WERI-Rb-1 (cell line): ENCODE data around the gene PALB2.
"Not testable (repeated sequence)": the region's sequence is repeated elsewhere in the genome, so short reads cannot be mapped to it uniquely, and the experiment has no call there.

ENCODE experiments used
- DNase-seq: peaks from one replicate; pipeline ENCODE4 v3.0.0-alpha.2; 2020
- H3K27ac ChIP-seq: fragments of 250-450 bp; sonication (Bioruptor Pico); 2 replicates; pipeline ENCODE4 v1.5.1; 2020; ENCODE audit warnings: mild to moderate bottlenecking, moderate library complexity
- H3K27me3 ChIP-seq: fragments of 250-450 bp; sonication (Bioruptor Pico); 2 replicates; pipeline ENCODE4 v1.5.1; 2021; ENCODE audit warnings: mild to moderate bottlenecking, low read depth, moderate library complexity; ENCODE audit not compliant: insufficient read depth, severe bottlenecking
- H3K36me3 ChIP-seq: fragments of 250-450 bp; sonication (Bioruptor Pico); 2 replicates; pipeline ENCODE4 v1.5.1; 2020; ENCODE audit warnings: mild to moderate bottlenecking, moderate library complexity
- H3K4me3 ChIP-seq: 2 replicates; pipeline ENCODE4 v1.5.1; 2011; ENCODE audit warnings: low read depth, mild to moderate bottlenecking, control low read depth, low read length
- H3K9me3 ChIP-seq: fragments of 250-450 bp; sonication (Bioruptor Pico); 2 replicates; pipeline ENCODE4 v1.5.1; 2021; ENCODE audit warnings: mild to moderate bottlenecking, moderate library complexity; ENCODE audit not compliant: severe bottlenecking
- CTCF ChIP-seq: IDR thresholded peaks from 2 replicates; pipeline ENCODE4 v1.5.1; 2011; ENCODE audit warnings: low read depth, mild to moderate bottlenecking, control low read depth, inconsistent platforms, low read length

Gene PALB2

GRCh38 chr16:23611936-23612335 is 29.2 kb downstream of the PALB2 start:
- Histone ChIP-seq H3K27me3 (no peaks in the 10 kb centered on the region), H3K4me3 (no peak overlapping the region), H3K9me3 (no peaks in the 10 kb centered on the region), H3K36me3 (peaks cover 55% of the 10 kb centered on the region), H3K27ac (no peak overlapping the region)
- no peak for DNase-seq
- TF ChIP-seq CTCF: no peak

- not testable (repeated sequence) for H3K27ac ChIP-seq, DNase-seq, H3K4me3 ChIP-seq, H3K9me3 ChIP-seq, H3K27me3 ChIP-seq
- H3K36me3 ChIP-seq: peaks cover 47% of the 10 kb centered on the region
Observed at GRCh38 chr16:23610905-23611304, 30.2 kb downstream of the PALB2 start.

GRCh38 chr16:23609929-23610328 is 31.2 kb downstream of the PALB2 start:
- Histone ChIP-seq H3K4me3 (no peak overlapping the region), H3K36me3 (peaks cover 44% of the 10 kb centered on the region)

GRCh38 chr16:23608194-23608593 is 32.9 kb downstream of the PALB2 start:
- H3K9me3 ChIP-seq: no peaks in the 10 kb centered on the region
- no peak overlapping the region for H3K4me3 ChIP-seq
- DNase-seq: no peak
- H3K27me3 ChIP-seq: no peaks in the 10 kb centered on the region
- H3K36me3 ChIP-seq: peaks cover 45% of the 10 kb centered on the region
- no peak overlapping the region for H3K27ac ChIP-seq
- no peak for TF ChIP-seq CTCF

More at GRCh38 chr16:23609929-23610328, 31.2 kb downstream of the PALB2 start:
- Histone ChIP-seq H3K9me3 (no peaks in the 10 kb centered on the region), H3K27ac (no peak overlapping the region), H3K27me3 (no peaks in the 10 kb centered on the region)
- TF ChIP-seq CTCF: no peak
- DNase-seq: no peak

GRCh38 chr16:23607726-23608125 is 33.4 kb downstream of the PALB2 start:
- no peak for DNase-seq
- no peaks in the 10 kb centered on the region for H3K27me3 ChIP-seq
- no peak overlapping the region for H3K4me3 ChIP-seq
- no peak overlapping the region for H3K27ac ChIP-seq
- TF ChIP-seq CTCF: no peak
- H3K36me3 ChIP-seq: peaks cover 48% of the 10 kb centered on the region
- H3K9me3 ChIP-seq: no peaks in the 10 kb centered on the region

- DNase-seq: peak; percentile 83
- H3K36me3 ChIP-seq: peaks cover 33% of the 10 kb centered on the region
- peak; percentile 66 for TF ChIP-seq CTCF
- H3K9me3 ChIP-seq: no peaks in the 10 kb centered on the region
- no peaks in the 10 kb centered on the region for H3K27me3 ChIP-seq
- peak overlapping the region; percentile 52 for H3K27ac ChIP-seq
- H3K4me3 ChIP-seq: no peak overlapping the region
Observed at GRCh38 chr16:23597003-23597756, 43.9 kb downstream of the PALB2 start.
